ENCODE data around the gene FAM53C. TPM values are rescaled to one million over a fixed set of nuclear protein-coding genes. Genes with fewer than 3 reads are reported as not detected.

FAM53C gene
- total and polyA plus RNA-seq, 10 of the 15 experiments (the other 5 are each of a cell fraction or from before 2014, with no cell fraction given), result 8.0 to 31.3 (median 24.0) TPM

DNA sequence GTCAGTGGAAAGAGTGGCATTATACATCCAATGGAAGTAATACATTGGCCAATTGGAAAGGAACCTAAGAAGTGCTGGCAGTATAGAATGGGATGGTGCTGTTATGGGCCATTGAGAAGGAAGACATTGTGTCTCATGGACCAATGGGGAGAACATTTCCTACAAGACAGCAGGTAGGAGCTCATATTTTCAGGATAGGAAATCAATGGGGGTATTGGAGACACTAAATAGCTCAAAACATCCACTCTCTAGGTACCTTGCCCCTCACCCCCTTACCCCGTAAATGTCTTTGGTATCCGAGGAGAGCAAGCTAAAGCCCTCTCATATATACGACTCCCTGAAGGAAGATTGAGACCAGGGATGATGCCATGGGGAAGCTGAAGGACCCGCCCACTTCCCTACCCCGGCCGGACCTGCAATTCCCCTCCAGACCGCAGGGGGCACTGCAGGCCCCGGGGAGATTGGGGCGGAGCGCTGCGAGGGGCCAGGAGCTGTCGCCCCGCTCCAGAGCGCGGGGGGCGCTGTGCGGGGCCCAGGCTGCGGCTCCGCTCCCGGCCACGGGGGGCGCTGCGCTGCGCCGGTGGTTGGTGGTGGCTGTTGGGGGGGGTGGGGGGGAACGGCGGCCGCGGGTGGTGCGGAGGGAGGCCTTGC lies 14.1 kb downstream of the FAM53C start, which contains the start of gene KDM3B:
Gene KDM3B (plus strand): TSS at position 615 of the 651 bp plus-strand sequence. CDS start 111 bp downstream, outside the sequence.
- Histone ChIP-seq H3K4me1 (ENCODE audit: control insufficient read depth, insufficient read depth, low read length) (peaks cover 3% of the 10 kb centered on the region), H3K4me2 (ENCODE audit: control insufficient read depth, insufficient read depth) (peak within 1 kb of the TSS; percentile 90; the same call in 1 of the 2 replicates), H3K4me3 (peak within 1 kb of the TSS; percentile 99), H3K27ac (ENCODE audit: control insufficient read depth, insufficient read depth) (peak within 1 kb of the TSS; percentile 93), H2AFZ (ENCODE audit: control insufficient read depth, low read depth, low read length) (peak within 1 kb of the TSS; percentile 75), H4K20me1 (ENCODE audit: control insufficient read depth, insufficient read depth) (no peaks in the 10 kb centered on the region), H3K79me2 (ENCODE audit: control insufficient read depth, insufficient read depth, low read length) (peaks cover 42% of the 10 kb centered on the region), H3K9ac (ENCODE audit: control insufficient read depth, insufficient read depth, low read length) (peak within 1 kb of the TSS; percentile 96), H3K9me3 (replicated peaks; ENCODE audit: control insufficient read depth, insufficient read depth, low read length) (no peaks in the 10 kb centered on the region), H3K36me3 (ENCODE audit: control insufficient read depth in 2 of 2, insufficient read depth in 2 of 2, low read length in 1 of 2) (peaks cover 4 to 12% of the 10 kb centered on the region in 2 experiments; a peak in 2 of 4 replicates), H3K27me3 (replicated peaks in 1 of 2; ENCODE audit: control insufficient read depth in 2 of 2, insufficient read depth in 2 of 2, low read length in 1 of 2) (no peaks in the 10 kb centered on the region)
- in situ Hi-C loops (cut with MboI), result no loop called here
- FAIRE-seq (peak; percentile 72), ATAC-seq (peak; percentile 77), DNase-seq (ENCODE audit: low read depth, low spot score) (peak; percentile 55)
- intact Hi-C loops (cut with micrococcal nuclease; ENCODE audit: unreplicated experiment), result loop anchor here (1.0 to 10.0 kb wide), 3 partner anchors 15 to 317 kb away; partner anchors contain the start of genes BRD8, FAM13B and KIF20A
- ChIA-PET RAD21 (ENCODE audit: unreplicated experiment) (interaction anchor here (0.8 to 4.0 kb wide), 6 partner anchors 12 to 173 kb away, joined by 3 to 22 read pairs (median 8); partner anchors contain the start of genes BRD8, CDC25C, FAM53C and KIF20A), CTCF (interaction anchor here (0.5 to 7.7 kb wide), 30 partner anchors 9 to 463 kb away, joined by 3 to 266 read pairs (median 5); partner anchors contain the start of genes BRD8, CDC23, CDC25C and EGR1), POLR2A (interaction anchor here (0.7 to 8.9 kb wide), 10 partner anchors 14 to 225 kb away, joined by 3 to 143 read pairs (median 9); partner anchors contain the start of genes BRD8, CDC23, CDC25C and EGR1), SMC1A (ENCODE audit: uncharacterized antibody, unreplicated experiment) (interaction anchor here (1.7 to 6.5 kb wide), 4 partner anchors 13 to 55 kb away, joined by 5 to 102 read pairs (median 27); partner anchors contain the start of genes CDC25C and FAM53C)
- WGBS (ENCODE audit: insufficient coverage, insufficient replicate concordance, low lambda C conversion rate, missing lambda C conversion rate), result 11% methylated on average over 25 of the region's 30 CpGs
- BruUV-seq (replicated peaks), result no TSS peak
- TF ChIP-seq CHD4 (IDR thresholded peaks at IDR 0.05) (no peak), ZZZ3 (IDR thresholded peaks at IDR 0.05; ENCODE audit: control insufficient read depth, insufficient read length, low read depth) (no peak), NBN (IDR thresholded peaks at IDR 0.05) (0 out of 2 replicates have a peak, but pooled peaks have one; percentile 39), IRF4 (IDR thresholded peaks at IDR 0.05; ENCODE audit: low read depth, low read length) (0 out of 2 replicates have a peak, but pooled peaks have one; percentile 47), LARP7 (IDR thresholded peaks at IDR 0.05) (peak; percentile 15), IRF3 (IDR thresholded peaks at IDR 0.05) (no peak), IKZF2 (IDR thresholded peaks at IDR 0.05) (no peak), EGR1 (IDR thresholded peaks at IDR 0.05; ENCODE audit: borderline replicate concordance in 1 of 2, low read depth in 2 of 2, low read length in 2 of 2) (peak in 1 of 2 experiments; percentile 85; a peak in 2 of 3 replicates), ELK1 (IDR thresholded peaks at IDR 0.05; ENCODE audit: low read depth, low read length) (0 out of 2 replicates have a peak, but pooled peaks have one; percentile 27), BCL11A (IDR thresholded peaks at IDR 0.05; ENCODE audit: low read depth, low read length) (no peak)
- TF ChIP-seq, protein P1, sequence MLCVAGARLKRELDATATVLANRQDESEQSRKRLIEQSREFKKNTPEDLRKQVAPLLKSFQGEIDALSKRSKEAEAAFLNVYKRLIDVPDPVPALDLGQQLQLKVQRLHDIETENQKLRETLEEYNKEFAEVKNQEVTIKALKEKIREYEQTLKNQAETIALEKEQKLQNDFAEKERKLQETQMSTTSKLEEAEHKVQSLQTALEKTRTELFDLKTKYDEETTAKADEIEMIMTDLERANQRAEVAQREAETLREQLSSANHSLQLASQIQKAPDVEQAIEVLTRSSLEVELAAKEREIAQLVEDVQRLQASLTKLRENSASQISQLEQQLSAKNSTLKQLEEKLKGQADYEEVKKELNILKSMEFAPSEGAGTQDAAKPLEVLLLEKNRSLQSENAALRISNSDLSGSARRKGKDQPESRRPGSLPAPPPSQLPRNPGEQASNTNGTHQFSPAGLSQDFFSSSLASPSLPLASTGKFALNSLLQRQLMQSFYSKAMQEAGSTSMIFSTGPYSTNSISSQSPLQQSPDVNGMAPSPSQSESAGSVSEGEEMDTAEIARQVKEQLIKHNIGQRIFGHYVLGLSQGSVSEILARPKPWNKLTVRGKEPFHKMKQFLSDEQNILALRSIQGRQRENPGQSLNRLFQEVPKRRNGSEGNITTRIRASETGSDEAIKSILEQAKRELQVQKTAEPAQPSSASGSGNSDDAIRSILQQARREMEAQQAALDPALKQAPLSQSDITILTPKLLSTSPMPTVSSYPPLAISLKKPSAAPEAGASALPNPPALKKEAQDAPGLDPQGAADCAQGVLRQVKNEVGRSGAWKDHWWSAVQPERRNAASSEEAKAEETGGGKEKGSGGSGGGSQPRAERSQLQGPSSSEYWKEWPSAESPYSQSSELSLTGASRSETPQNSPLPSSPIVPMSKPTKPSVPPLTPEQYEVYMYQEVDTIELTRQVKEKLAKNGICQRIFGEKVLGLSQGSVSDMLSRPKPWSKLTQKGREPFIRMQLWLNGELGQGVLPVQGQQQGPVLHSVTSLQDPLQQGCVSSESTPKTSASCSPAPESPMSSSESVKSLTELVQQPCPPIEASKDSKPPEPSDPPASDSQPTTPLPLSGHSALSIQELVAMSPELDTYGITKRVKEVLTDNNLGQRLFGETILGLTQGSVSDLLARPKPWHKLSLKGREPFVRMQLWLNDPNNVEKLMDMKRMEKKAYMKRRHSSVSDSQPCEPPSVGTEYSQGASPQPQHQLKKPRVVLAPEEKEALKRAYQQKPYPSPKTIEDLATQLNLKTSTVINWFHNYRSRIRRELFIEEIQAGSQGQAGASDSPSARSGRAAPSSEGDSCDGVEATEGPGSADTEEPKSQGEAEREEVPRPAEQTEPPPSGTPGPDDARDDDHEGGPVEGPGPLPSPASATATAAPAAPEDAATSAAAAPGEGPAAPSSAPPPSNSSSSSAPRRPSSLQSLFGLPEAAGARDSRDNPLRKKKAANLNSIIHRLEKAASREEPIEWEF (IDR thresholded peaks at IDR 0.05; ENCODE audit: insufficient replicate concordance, low read depth, low read length), result no peak
- TF ChIP-seq, protein P2, sequence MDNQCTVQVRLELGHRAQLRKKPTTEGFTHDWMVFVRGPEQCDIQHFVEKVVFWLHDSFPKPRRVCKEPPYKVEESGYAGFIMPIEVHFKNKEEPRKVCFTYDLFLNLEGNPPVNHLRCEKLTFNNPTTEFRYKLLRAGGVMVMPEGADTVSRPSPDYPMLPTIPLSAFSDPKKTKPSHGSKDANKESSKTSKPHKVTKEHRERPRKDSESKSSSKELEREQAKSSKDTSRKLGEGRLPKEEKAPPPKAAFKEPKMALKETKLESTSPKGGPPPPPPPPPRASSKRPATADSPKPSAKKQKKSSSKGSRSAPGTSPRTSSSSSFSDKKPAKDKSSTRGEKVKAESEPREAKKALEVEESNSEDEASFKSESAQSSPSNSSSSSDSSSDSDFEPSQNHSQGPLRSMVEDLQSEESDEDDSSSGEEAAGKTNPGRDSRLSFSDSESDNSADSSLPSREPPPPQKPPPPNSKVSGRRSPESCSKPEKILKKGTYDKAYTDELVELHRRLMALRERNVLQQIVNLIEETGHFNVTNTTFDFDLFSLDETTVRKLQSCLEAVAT (IDR thresholded peaks at IDR 0.05), result no peak

All from GM12878 (cell line).